H1 (cell line): ENCODE results near the gene FAM107A. TPM values are rescaled to one million over a fixed set of nuclear protein-coding genes. Genes with fewer than 3 reads are reported as not detected.
A peak's percentile ranks its signal among the peaks of the same experiment; 100 is the strongest.

ENCODE experiments used
- CTCF ChIA-PET: fragments of 300-600 bp; sonication (Branson Sonifier 250); formaldehyde crosslinking; loops from one replicate; lab custom pipeline; 2021; ENCODE audit not compliant: partially characterized antibody; lab: Charles Lee
- POLR2A ChIA-PET: fragments of 300-600 bp; sonication (Branson Sonifier 250); formaldehyde crosslinking; loops from one replicate; lab custom pipeline; 2021; ENCODE audit warnings: inconsistent platforms; ENCODE audit not compliant: partially characterized antibody; lab: Charles Lee
- DNase-seq, 2 experiments: peaks; one replicate each; pipeline versions ENCODE4 v3.0.0 to v3.0.0-alpha.2; 2010 to 2022; ENCODE audit warnings: low spot score in 2 of 2, low read depth in 1 of 2, mixed read lengths in 1 of 2
- FAIRE-seq: peaks from 2 replicates; lab custom pipeline; 2011; peaks lifted over from hg19 to GRCh38; lab: Jason Lieb, UNC
- H2AFZ ChIP-seq: 2 replicates; pipeline ENCODE4 v1.8.1; 2012; ENCODE audit warnings: low read length, inconsistent platforms
- H2AK5ac ChIP-seq: 2 replicates; pipeline ENCODE4 v1.6.1; 2013; ENCODE audit warnings: low read depth, low read length
- H2BK120ac ChIP-seq: replicated peaks from 2 replicates; pipeline ENCODE3; 2013; ENCODE audit warnings: low read depth, low read length, inconsistent platforms
- H2BK12ac ChIP-seq: 2 replicates; pipeline ENCODE4 v1.6.1; 2013; ENCODE audit warnings: low read depth, low read length
- H2BK15ac ChIP-seq: 2 replicates; pipeline ENCODE4 v1.6.1; 2013; ENCODE audit warnings: low read length
- H2BK20ac ChIP-seq: 2 replicates; pipeline ENCODE4 v1.6.1; 2013; ENCODE audit warnings: low read length
- H2BK5ac ChIP-seq: 2 replicates; pipeline ENCODE4 v1.6.1; 2013; ENCODE audit warnings: low read depth, low read length
- H3K14ac ChIP-seq: 2 replicates; pipeline ENCODE4 v1.6.1; 2013; ENCODE audit warnings: inconsistent platforms; ENCODE audit not compliant: insufficient read length
- H3K18ac ChIP-seq: 2 replicates; pipeline ENCODE4 v1.6.1; 2013; ENCODE audit warnings: low read length; ENCODE audit errors: extremely low read depth
- H3K23ac ChIP-seq: 2 replicates; pipeline ENCODE4 v1.6.1; 2013; ENCODE audit warnings: inconsistent platforms; ENCODE audit not compliant: insufficient read length
- H3K23me2 ChIP-seq: 2 replicates; pipeline ENCODE4 v1.6.1; 2013; ENCODE audit warnings: low read depth, low read length
- H3K27ac ChIP-seq: 2 replicates; pipeline ENCODE4 v1.6.1; 2011; ENCODE audit warnings: low read depth, low read length, inconsistent platforms
- H3K27me3 ChIP-seq, 4 experiments: replicated peaks in 1 of 4; 1 replicate in 1 of 4; 2 replicates in 3 of 4; pipeline versions ENCODE4 v1.6.1 to v1.8.1; 2011 to 2013; ENCODE audit warnings: low read length in 3 of 4, mild to moderate bottlenecking in 3 of 4, inconsistent platforms in 2 of 4, mixed read lengths in 2 of 4, moderate library complexity in 1 of 4; ENCODE audit not compliant: control insufficient read depth in 3 of 4, insufficient read depth in 3 of 4; ENCODE audit errors: extremely low read depth in 1 of 4
- H3K36me3 ChIP-seq, 4 experiments: 2 replicates each; pipeline versions ENCODE4 v1.6.1 to v1.8.1; 2011 to 2013; ENCODE audit warnings: mild to moderate bottlenecking in 4 of 4, low read length in 3 of 4, moderate library complexity in 2 of 4, control low read depth in 1 of 4, inconsistent platforms in 1 of 4; ENCODE audit not compliant: insufficient read depth in 4 of 4, control insufficient read depth in 2 of 4
- H3K4ac ChIP-seq: replicated peaks from 2 replicates; pipeline ENCODE3; 2013; ENCODE audit warnings: low read length, low read depth, mixed read lengths, inconsistent platforms; ENCODE audit not compliant: insufficient read length
- H3K4me1 ChIP-seq, 4 experiments: replicated peaks in 1 of 4; 1 replicate in 1 of 4; 2 replicates in 3 of 4; pipeline versions ENCODE4 v1.6.1 to v1.8.1; 2011 to 2013; ENCODE audit warnings: low read length in 3 of 4, inconsistent platforms in 2 of 4, mixed read lengths in 1 of 4; ENCODE audit not compliant: insufficient read depth in 4 of 4, control insufficient read depth in 3 of 4
- H3K4me2 ChIP-seq, 2 experiments: 2 replicates each; pipeline versions ENCODE4 v1.6.1 to v1.8.1; 2011 to 2013; ENCODE audit warnings: low read depth in 2 of 2, low read length in 2 of 2, control low read depth in 1 of 2, inconsistent platforms in 1 of 2, mild to moderate bottlenecking in 1 of 2; ENCODE audit not compliant: insufficient read depth in 1 of 2
- H3K4me3 ChIP-seq, 4 experiments: fragments of 200-600, 300-600 bp in 1 of 4; sonication (generic), shearing (Covaris generic), sonication (Bioruptor Twin) in 1 of 4; 2 replicates each; pipeline versions ENCODE4 v1.5.1 to v1.8.1; 2011 to 2016; ENCODE audit warnings: low read length in 4 of 4, low read depth in 3 of 4, control low read depth in 2 of 4, inconsistent platforms in 2 of 4, mild to moderate bottlenecking in 2 of 4, mixed read lengths in 1 of 4, moderate library complexity in 1 of 4; ENCODE audit not compliant: insufficient read depth in 2 of 4; ENCODE audit errors: extremely low read depth in 1 of 4
- H3K56ac ChIP-seq: replicated peaks from 2 replicates; pipeline ENCODE3; 2013; ENCODE audit warnings: low read depth, mild to moderate bottlenecking, mixed read lengths, low read length, inconsistent platforms; ENCODE audit not compliant: insufficient read length
- H3K79me1 ChIP-seq: 2 replicates; pipeline ENCODE4 v1.6.1; 2013; ENCODE audit warnings: low read depth, low read length, control low read depth
- H3K79me2 ChIP-seq, 2 experiments: 2 replicates each; pipeline versions ENCODE4 v1.6.1 to v1.8.1; 2012 to 2013; ENCODE audit warnings: low read length in 2 of 2, mild to moderate bottlenecking in 2 of 2, inconsistent platforms in 1 of 2; ENCODE audit not compliant: insufficient read depth in 2 of 2, control insufficient read depth in 1 of 2
- H3K9ac ChIP-seq, 4 experiments: replicated peaks in 1 of 4; 1 replicate in 1 of 4; 2 replicates in 3 of 4; pipeline versions ENCODE4 v1.6.1 to v1.8.1; 2011 to 2013; ENCODE audit warnings: low read depth in 3 of 4, low read length in 3 of 4, control low read depth in 2 of 4, mild to moderate bottlenecking in 2 of 4, moderate library complexity in 2 of 4, inconsistent platforms in 1 of 4; ENCODE audit errors: extremely low read depth in 1 of 4
- H3K9me3 ChIP-seq, 2 experiments: 2 replicates each; pipeline versions ENCODE4 v1.6.1 to v1.8.1; 2012 to 2013; ENCODE audit warnings: mild to moderate bottlenecking in 2 of 2, moderate library complexity in 2 of 2, control low read depth in 1 of 2, inconsistent platforms in 1 of 2, low read depth in 1 of 2, low read length in 1 of 2, mixed read lengths in 1 of 2; ENCODE audit not compliant: insufficient read depth in 2 of 2
- H4K20me1 ChIP-seq, 2 experiments: replicated peaks in 1 of 2; 2 replicates each; pipeline versions ENCODE3 to v1.8.1; 2011 to 2013; ENCODE audit warnings: inconsistent platforms in 2 of 2, low read length in 2 of 2, mild to moderate bottlenecking in 1 of 2; ENCODE audit not compliant: insufficient read depth in 2 of 2, control insufficient read depth in 1 of 2
- H4K5ac ChIP-seq: 2 replicates; pipeline ENCODE4 v1.6.1; 2013; ENCODE audit warnings: low read length, low read depth, mixed read lengths, inconsistent platforms; ENCODE audit not compliant: insufficient read length
- H4K8ac ChIP-seq: 2 replicates; pipeline ENCODE4 v1.8.0; 2013; ENCODE audit warnings: mild to moderate bottlenecking, moderate library complexity, low read length, inconsistent platforms; ENCODE audit not compliant: insufficient read depth; ENCODE audit errors: extremely low read depth
- H4K91ac ChIP-seq: replicated peaks from 2 replicates; pipeline ENCODE3; 2013; ENCODE audit warnings: low read length, mixed read lengths, inconsistent platforms; ENCODE audit not compliant: insufficient read length
- ATF2 ChIP-seq: IDR thresholded peaks from 2 replicates; pipeline ENCODE4 v1.6.1; 2012; ENCODE audit warnings: low read length, inconsistent platforms
- KDM5A ChIP-seq: fragments of 200-600 bp; IDR thresholded peaks from 2 replicates; pipeline ENCODE4 v1.7.1; 2012; ENCODE audit warnings: mild to moderate bottlenecking, low read length, inconsistent platforms, mixed read lengths
- MAFK ChIP-seq: IDR thresholded peaks from 2 replicates; pipeline ENCODE4 v1.6.1; 2012; ENCODE audit warnings: low read depth, mild to moderate bottlenecking, improper control_type of control experiment, low read length
- NRF1 ChIP-seq: IDR thresholded peaks from 2 replicates; pipeline ENCODE4 v1.6.1; 2011; ENCODE audit warnings: mild to moderate bottlenecking, low read depth, low read length, improper control_type of control experiment
- SP2 ChIP-seq: IDR thresholded peaks from 2 replicates; pipeline ENCODE4 v1.6.1; 2012; ENCODE audit warnings: mild to moderate bottlenecking, low read length, inconsistent platforms
- USF2 ChIP-seq: IDR thresholded peaks from 2 replicates; pipeline ENCODE4 v1.6.1; 2011; ENCODE audit warnings: low read length, improper control_type of control experiment
- WGBS, 2 experiments: shearing (Covaris generic) in 1 of 2; methylation state at CpG; one replicate each; pipeline versions ENCODE4 v1.1.6 to v1.1.7; 2013 to 2015; ENCODE audit warnings: low lambda C conversion rate in 2 of 2, mixed read lengths in 2 of 2, inconsistent platforms in 1 of 2, low coverage in 1 of 2, missing lambda C conversion rate in 1 of 2; ENCODE audit not compliant: insufficient replicate concordance in 2 of 2, insufficient coverage in 1 of 2, insufficient read length in 1 of 2; ENCODE audit errors: extremely low coverage in 1 of 2, missing lambda C conversion rate in 1 of 2; 5-methylcytosine and 5-hydroxymethylcytosine counted together
- polyA plus RNA-seq, 7 experiments: library from polyadenylated mRNA; depleted of rRNA in 3 of 7; stranded (reverse) in 5 of 7; unstranded in 2 of 7; fragments of >200 nt in 5 of 7; fragments of 200-250 nt in 2 of 7; gene quantifications; 1 replicate in 5 of 7; 2 replicates in 1 of 7; 4 replicates in 1 of 7; pipeline versions ENCODE4 v1.2.1 to v1.2.3, GENCODE V29; 2011 to 2013; ENCODE audit warnings: missing spikeins in 2 of 7, mixed read lengths in 2 of 7
- total RNA-seq: library from RNA; stranded (reverse); fragmentation: NEBNext Ultra II Directional; extraction: Animal tissue kit (Norgen Biotek cat#: 25700); gene quantifications from 2 replicates; pipeline ENCODE4 v1.2.1, GENCODE V29; 2021
- TF ChIP-seq, protein P1 (sequence below): IDR thresholded peaks from 2 replicates; pipeline ENCODE4 v1.6.1; 2012; ENCODE audit warnings: inconsistent platforms

FAM107A gene
- total and polyA plus RNA-seq, 2 of the 8 experiments (the other 6 are each of a cell fraction or from before 2014, with no cell fraction given): 0.51 to 0.65 TPM

DNA sequence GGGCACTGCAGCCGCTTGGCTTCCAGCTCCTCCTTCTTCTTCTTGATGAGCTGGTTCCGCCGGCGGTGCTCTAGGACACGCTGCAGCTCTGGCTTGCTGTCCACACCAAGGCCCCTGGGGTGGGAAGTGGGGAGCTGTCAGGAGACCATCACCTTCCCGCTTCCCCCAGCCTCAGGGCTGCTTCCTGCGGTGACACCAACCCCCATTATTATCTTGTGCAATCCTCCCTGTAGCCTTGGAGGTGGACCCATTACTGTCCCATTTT is 10.0 kb downstream of the FAM107A start:
- H3K79me1 ChIP-seq: no peaks in the 10 kb centered on the region; the same call in 1 of the 2 replicates
- peak overlapping the region; percentile 66; the same call in 1 of the 2 replicates for H2BK5ac ChIP-seq
- H3K56ac ChIP-seq: no peak overlapping the region
- no peak overlapping the region for H4K5ac ChIP-seq
- no peak for DNase-seq
- H3K79me2 ChIP-seq: no peaks in the 10 kb centered on the region
- H2BK120ac ChIP-seq: no peak overlapping the region
- POLR2A ChIA-PET: interaction anchor here (1.0 kb wide), 1 partner anchor 50 kb away, joined by 3 read pairs; no protein-coding TSS in a partner anchor
- 0 out of 2 replicates have a peak overlapping the region, but pooled peaks have one; percentile 72 for H2BK20ac ChIP-seq
- H3K14ac ChIP-seq: no peak overlapping the region
- H3K4ac ChIP-seq: no peak overlapping the region
- CTCF ChIA-PET: interaction anchor here (1.3 to 40.0 kb wide), 14 partner anchors 8 to 486 kb away, joined by 3 to 994 read pairs (median 10); partner anchors contain the start of genes FAM107A and KCTD6
- no peak overlapping the region for H2AFZ ChIP-seq
- H3K9ac ChIP-seq: no peak overlapping the region
- peaks cover 6 to 22% (median 16%) of the 10 kb centered on the region in 4 experiments for H3K4me1 ChIP-seq
- no peak overlapping the region for H3K23ac ChIP-seq
- H3K18ac ChIP-seq: 0 out of 2 replicates have a peak overlapping the region, but pooled peaks have one; percentile 52
- no peaks in the 10 kb centered on the region for H3K36me3 ChIP-seq
- no peak overlapping the region for H2BK15ac ChIP-seq
- H2BK12ac ChIP-seq: peak overlapping the region; percentile 90; the same call in 1 of the 2 replicates
- WGBS, 2 experiments: 85% methylated on average over 7 of the region's 7 CpGs; no CpG with 5 or more reads in 1 of the 2 experiments
- no peaks in the 10 kb centered on the region for H4K20me1 ChIP-seq
- H3K4me3 ChIP-seq: no peak overlapping the region
- H3K27ac ChIP-seq: no peak overlapping the region
- H4K8ac ChIP-seq: no peak overlapping the region
- peak overlapping the region; percentile 80 for H2AK5ac ChIP-seq
- peaks cover 0 to 2% (median 0%) of the 10 kb centered on the region in 4 experiments; a peak in 2 of 7 replicates for H3K27me3 ChIP-seq
- no peaks in the 10 kb centered on the region; the same call in 1 of the 2 replicates for H3K23me2 ChIP-seq
- no peak overlapping the region for H4K91ac ChIP-seq
- FAIRE-seq: no peak
- no peaks in the 10 kb centered on the region for H3K9me3 ChIP-seq
- H3K4me2 ChIP-seq: no peak overlapping the region
- TF ChIP-seq, protein P1, sequence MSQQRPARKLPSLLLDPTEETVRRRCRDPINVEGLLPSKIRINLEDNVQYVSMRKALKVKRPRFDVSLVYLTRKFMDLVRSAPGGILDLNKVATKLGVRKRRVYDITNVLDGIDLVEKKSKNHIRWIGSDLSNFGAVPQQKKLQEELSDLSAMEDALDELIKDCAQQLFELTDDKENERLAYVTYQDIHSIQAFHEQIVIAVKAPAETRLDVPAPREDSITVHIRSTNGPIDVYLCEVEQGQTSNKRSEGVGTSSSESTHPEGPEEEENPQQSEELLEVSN: no peak
- TF ChIP-seq USF2: no peak
- TF ChIP-seq ATF2: no peak
- no peak for TF ChIP-seq NRF1
- TF ChIP-seq SP2: no peak
- TF ChIP-seq KDM5A: no peak
- TF ChIP-seq MAFK: no peak
